Upper lobe of right lung (tissue), 1 donor: Measurements from ENCODE around the gene ASB1. TPM values are rescaled to one million over a fixed set of nuclear protein-coding genes. Genes with fewer than 3 reads are reported as not detected.

Source experiments
- ATAC-seq: fragments of 200-7000 bp; cut with Tn5 transposase; one replicate; pipeline ENCODE4 v1.9.1; 2020; ENCODE audit warnings: mild to moderate bottlenecking, moderate library complexity
- DNase-seq: peaks from one replicate; pipeline ENCODE4 v3.0.0-alpha.2; 2020
- H3K27ac ChIP-seq: fragments of 200-600 bp; one replicate; pipeline ENCODE4 v1.8.0; 2022
- H3K27me3 ChIP-seq: fragments of 200-600 bp; one replicate; pipeline ENCODE4 v1.8.0; 2022; ENCODE audit warnings: mild to moderate bottlenecking
- H3K36me3 ChIP-seq: fragments of 200-600 bp; one replicate; pipeline ENCODE4 v1.8.0; 2022
- H3K4me1 ChIP-seq: fragments of 200-600 bp; one replicate; pipeline ENCODE4 v1.8.0; 2022
- H3K4me3 ChIP-seq: fragments of 200-600 bp; one replicate; pipeline ENCODE4 v1.8.0; 2022; ENCODE audit warnings: mild to moderate bottlenecking
- H3K9me3 ChIP-seq: fragments of 200-600 bp; one replicate; pipeline ENCODE4 v1.8.0; 2022
- intact Hi-C: fragments of 100-400 bp; cut with DNase I; formaldehyde crosslinking; loops from one replicate; pipeline ENCODE4 v1.11.0; 2022
- total RNA-seq: library from RNA; stranded (reverse); fragmentation: NEBNext Ultra II Directional; extraction: Animal tissue kit (Norgen Biotek cat#: 25700); gene quantifications from one replicate; pipeline ENCODE4 v1.2.1, GENCODE V29; 2021
- TF ChIP-seq, protein P1 (sequence below): fragments of 200-600 bp; IDR thresholded peaks from one replicate; pipeline ENCODE4 v1.8.0; 2022; ENCODE audit warnings: antibody characterized with exemption
- donor health status: DM: no; HTN: yes; CAD: no; lungs with severe emphysema.

The ASB1 gene
- total RNA-seq, 1 donor from 2014 or later: 26.6 TPM

GRCh38 chr2:238433941-238434845 is 7.5 kb downstream of the ASB1 start:
- Histone ChIP-seq H3K27ac (no peak overlapping the region), H3K36me3 (peaks cover 38% of the 10 kb centered on the region), H3K27me3 (no peaks in the 10 kb centered on the region), H3K4me1 (peaks cover 7% of the 10 kb centered on the region), H3K4me3 (no peak overlapping the region), H3K9me3 (no peaks in the 10 kb centered on the region)
- DNase-seq: no peak
- TF ChIP-seq, protein P1, sequence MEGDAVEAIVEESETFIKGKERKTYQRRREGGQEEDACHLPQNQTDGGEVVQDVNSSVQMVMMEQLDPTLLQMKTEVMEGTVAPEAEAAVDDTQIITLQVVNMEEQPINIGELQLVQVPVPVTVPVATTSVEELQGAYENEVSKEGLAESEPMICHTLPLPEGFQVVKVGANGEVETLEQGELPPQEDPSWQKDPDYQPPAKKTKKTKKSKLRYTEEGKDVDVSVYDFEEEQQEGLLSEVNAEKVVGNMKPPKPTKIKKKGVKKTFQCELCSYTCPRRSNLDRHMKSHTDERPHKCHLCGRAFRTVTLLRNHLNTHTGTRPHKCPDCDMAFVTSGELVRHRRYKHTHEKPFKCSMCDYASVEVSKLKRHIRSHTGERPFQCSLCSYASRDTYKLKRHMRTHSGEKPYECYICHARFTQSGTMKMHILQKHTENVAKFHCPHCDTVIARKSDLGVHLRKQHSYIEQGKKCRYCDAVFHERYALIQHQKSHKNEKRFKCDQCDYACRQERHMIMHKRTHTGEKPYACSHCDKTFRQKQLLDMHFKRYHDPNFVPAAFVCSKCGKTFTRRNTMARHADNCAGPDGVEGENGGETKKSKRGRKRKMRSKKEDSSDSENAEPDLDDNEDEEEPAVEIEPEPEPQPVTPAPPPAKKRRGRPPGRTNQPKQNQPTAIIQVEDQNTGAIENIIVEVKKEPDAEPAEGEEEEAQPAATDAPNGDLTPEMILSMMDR: no peak
- no peak for ATAC-seq
- intact Hi-C loops: no loop called here

GRCh38 chr2:238434846-238435751 is 8.4 kb downstream of the ASB1 start:
- DNase-seq: no peak
- intact Hi-C loops: no loop called here

GRCh38 chr2:238435752-238436096 is 9.0 kb downstream of the ASB1 start:
- ATAC-seq (no peak), DNase-seq (no peak)
- H3K27ac ChIP-seq: no peak overlapping the region
- peaks cover 43% of the 10 kb centered on the region for H3K36me3 ChIP-seq
- no peaks in the 10 kb centered on the region for H3K9me3 ChIP-seq
- TF ChIP-seq, protein P1: no peak
- H3K27me3 ChIP-seq: no peaks in the 10 kb centered on the region
- peaks cover 7% of the 10 kb centered on the region for H3K4me1 ChIP-seq
- intact Hi-C loops: no loop called here
- H3K4me3 ChIP-seq: no peak overlapping the region

More at GRCh38 chr2:238434846-238435751, 8.4 kb downstream of the ASB1 start:
- H3K27me3 ChIP-seq: no peaks in the 10 kb centered on the region
- peak; percentile 14 for ATAC-seq
- peaks cover 7% of the 10 kb centered on the region for H3K4me1 ChIP-seq
- H3K4me3 ChIP-seq: no peak overlapping the region
- TF ChIP-seq, protein P1: no peak
- H3K36me3 ChIP-seq: peaks cover 43% of the 10 kb centered on the region
- H3K27ac ChIP-seq: no peak overlapping the region
- H3K9me3 ChIP-seq: no peaks in the 10 kb centered on the region

- intact Hi-C loops: no loop called here
- DNase-seq (no peak), ATAC-seq (peak; percentile 95)
- H3K4me1 ChIP-seq: peaks cover 16% of the 10 kb centered on the region
- peak overlapping the region; percentile 25 for H3K27ac ChIP-seq
- H3K9me3 ChIP-seq: no peaks in the 10 kb centered on the region
- TF ChIP-seq, protein P1: no peak
- H3K4me3 ChIP-seq: no peak overlapping the region
- H3K36me3 ChIP-seq: peaks cover 32% of the 10 kb centered on the region
- H3K27me3 ChIP-seq: no peaks in the 10 kb centered on the region
Observed at GRCh38 chr2:238438856-238439849, 12.4 kb downstream of the ASB1 start.

GRCh38 chr2:238439917-238440316 is 13.2 kb downstream of the ASB1 start:
- TF ChIP-seq, protein P1: no peak
- ATAC-seq: no peak
- H3K4me3 ChIP-seq: no peak overlapping the region
- H3K27ac ChIP-seq: peak overlapping the region; percentile 5
- peaks cover 16% of the 10 kb centered on the region for H3K4me1 ChIP-seq
- intact Hi-C loops: no loop called here
- DNase-seq: no peak
- no peaks in the 10 kb centered on the region for H3K9me3 ChIP-seq
- no peaks in the 10 kb centered on the region for H3K27me3 ChIP-seq
- H3K36me3 ChIP-seq: peaks cover 32% of the 10 kb centered on the region
